HepG2 (cell line): ENCODE results near the gene ZFPM1. TPM values are rescaled to one million over a fixed set of nuclear protein-coding genes. Genes with fewer than 3 reads are reported as not detected.

ENCODE experiments used
- CBX1 ChIP-seq: IDR thresholded peaks from one replicate; pipeline ENCODE4 v1.6.1; 2016; ENCODE audit warnings: antibody characterized with exemption, low read depth
- E2F1 ChIP-seq: sonication (generic); formaldehyde crosslinking; IDR thresholded peaks from 2 replicates; pipeline ENCODE4 v1.5.0; 2020; ENCODE audit warnings: missing genetic modification reagents
- HNF1B ChIP-seq: sonication (generic); formaldehyde crosslinking; IDR thresholded peaks from 2 replicates; pipeline ENCODE4 v1.5.1; 2020; ENCODE audit warnings: mild to moderate bottlenecking, moderate library complexity, missing genetic modification reagents
- PHF20 ChIP-seq: sonication (generic); formaldehyde crosslinking; IDR thresholded peaks from 2 replicates; pipeline ENCODE4 v1.5.0; 2020; ENCODE audit warnings: mild to moderate bottlenecking, missing genetic modification reagents
- PLSCR1 ChIP-seq: sonication (generic); formaldehyde crosslinking; IDR thresholded peaks from 2 replicates; pipeline ENCODE4 v1.5.0; 2020; ENCODE audit warnings: missing genetic modification reagents, mild to moderate bottlenecking, borderline replicate concordance
- TARDBP ChIP-seq: sonication (generic); formaldehyde crosslinking; IDR thresholded peaks from 2 replicates; pipeline ENCODE4 v1.8.0; 2022; ENCODE audit warnings: mild to moderate bottlenecking, missing genetic modification reagents
- TBX3 ChIP-seq: fragments of 450-650 bp; IDR thresholded peaks from 2 replicates; pipeline ENCODE4 v1.6.1; 2017; ENCODE audit warnings: antibody characterized with exemption, mild to moderate bottlenecking, inconsistent platforms, borderline replicate concordance
- TEAD3 ChIP-seq: optimal IDR thresholded peaks from 2 replicates; pipeline ENCODE3; 2016; ENCODE audit warnings: borderline replicate concordance
- ZBTB38 ChIP-seq: sonication (generic); formaldehyde crosslinking; IDR thresholded peaks from 2 replicates; pipeline ENCODE4 v1.5.1; 2020; ENCODE audit warnings: mild to moderate bottlenecking, missing genetic modification reagents
- ZNF124 ChIP-seq: sonication (generic); formaldehyde crosslinking; IDR thresholded peaks from 2 replicates; pipeline ENCODE4 v1.4.0; 2020; ENCODE audit warnings: missing genetic modification reagents
- ZNF180 ChIP-seq: sonication (generic); formaldehyde crosslinking; IDR thresholded peaks from 2 replicates; pipeline ENCODE4 v1.4.0; 2020; ENCODE audit warnings: low read depth, missing genetic modification reagents, borderline replicate concordance
- ZNF577 ChIP-seq: sonication (generic); formaldehyde crosslinking; IDR thresholded peaks from 2 replicates; pipeline ENCODE4 v1.4.0; 2020; ENCODE audit warnings: mild to moderate bottlenecking, low read depth, missing genetic modification reagents, borderline replicate concordance
- polyA plus RNA-seq, 8 experiments: library from polyadenylated mRNA; depleted of rRNA in 3 of 8; stranded (reverse) in 7 of 8; unstranded in 1 of 8; fragments of >200 nt; fragmentation: Illumina TruSeq in 4 of 8; extraction: Trizol in 4 of 8; gene quantifications; 2 replicates each; pipeline versions ENCODE4 v1.2.1 to v1.2.3, GENCODE V29; 2011 to 2016; ENCODE audit warnings: low read depth in 4 of 8, missing spikeins in 1 of 8, mixed read lengths in 1 of 8; ENCODE audit not compliant: insufficient read depth in 1 of 8
- total RNA-seq, 5 experiments: library from RNA; depleted of rRNA; stranded (reverse); fragments of >200 nt; fragmentation: Illumina TruSeq; extraction: Trizol; gene quantifications; 2 replicates each; pipeline ENCODE4 v1.2.3, GENCODE V29; 2016; ENCODE audit warnings: low read depth in 1 of 5
- TF ChIP-seq, protein P1 (sequence below): IDR thresholded peaks from 2 replicates; pipeline ENCODE4 v1.6.1; 2016; ENCODE audit warnings: low read depth, missing genetic modification reagents, missing compliant biosample characterization
- TF ChIP-seq, protein P2 (sequence below): sonication (generic); formaldehyde crosslinking; IDR thresholded peaks from 2 replicates; pipeline ENCODE4 v1.5.1; 2020; ENCODE audit warnings: missing genetic modification reagents, mild to moderate bottlenecking, borderline replicate concordance

The ZFPM1 gene
- total and polyA plus RNA-seq, 2 of the 13 experiments (the other 11 are each of a cell fraction or from before 2014, with no cell fraction given), result 1.3 to 3.8 TPM

- TF ChIP-seq, protein P1, sequence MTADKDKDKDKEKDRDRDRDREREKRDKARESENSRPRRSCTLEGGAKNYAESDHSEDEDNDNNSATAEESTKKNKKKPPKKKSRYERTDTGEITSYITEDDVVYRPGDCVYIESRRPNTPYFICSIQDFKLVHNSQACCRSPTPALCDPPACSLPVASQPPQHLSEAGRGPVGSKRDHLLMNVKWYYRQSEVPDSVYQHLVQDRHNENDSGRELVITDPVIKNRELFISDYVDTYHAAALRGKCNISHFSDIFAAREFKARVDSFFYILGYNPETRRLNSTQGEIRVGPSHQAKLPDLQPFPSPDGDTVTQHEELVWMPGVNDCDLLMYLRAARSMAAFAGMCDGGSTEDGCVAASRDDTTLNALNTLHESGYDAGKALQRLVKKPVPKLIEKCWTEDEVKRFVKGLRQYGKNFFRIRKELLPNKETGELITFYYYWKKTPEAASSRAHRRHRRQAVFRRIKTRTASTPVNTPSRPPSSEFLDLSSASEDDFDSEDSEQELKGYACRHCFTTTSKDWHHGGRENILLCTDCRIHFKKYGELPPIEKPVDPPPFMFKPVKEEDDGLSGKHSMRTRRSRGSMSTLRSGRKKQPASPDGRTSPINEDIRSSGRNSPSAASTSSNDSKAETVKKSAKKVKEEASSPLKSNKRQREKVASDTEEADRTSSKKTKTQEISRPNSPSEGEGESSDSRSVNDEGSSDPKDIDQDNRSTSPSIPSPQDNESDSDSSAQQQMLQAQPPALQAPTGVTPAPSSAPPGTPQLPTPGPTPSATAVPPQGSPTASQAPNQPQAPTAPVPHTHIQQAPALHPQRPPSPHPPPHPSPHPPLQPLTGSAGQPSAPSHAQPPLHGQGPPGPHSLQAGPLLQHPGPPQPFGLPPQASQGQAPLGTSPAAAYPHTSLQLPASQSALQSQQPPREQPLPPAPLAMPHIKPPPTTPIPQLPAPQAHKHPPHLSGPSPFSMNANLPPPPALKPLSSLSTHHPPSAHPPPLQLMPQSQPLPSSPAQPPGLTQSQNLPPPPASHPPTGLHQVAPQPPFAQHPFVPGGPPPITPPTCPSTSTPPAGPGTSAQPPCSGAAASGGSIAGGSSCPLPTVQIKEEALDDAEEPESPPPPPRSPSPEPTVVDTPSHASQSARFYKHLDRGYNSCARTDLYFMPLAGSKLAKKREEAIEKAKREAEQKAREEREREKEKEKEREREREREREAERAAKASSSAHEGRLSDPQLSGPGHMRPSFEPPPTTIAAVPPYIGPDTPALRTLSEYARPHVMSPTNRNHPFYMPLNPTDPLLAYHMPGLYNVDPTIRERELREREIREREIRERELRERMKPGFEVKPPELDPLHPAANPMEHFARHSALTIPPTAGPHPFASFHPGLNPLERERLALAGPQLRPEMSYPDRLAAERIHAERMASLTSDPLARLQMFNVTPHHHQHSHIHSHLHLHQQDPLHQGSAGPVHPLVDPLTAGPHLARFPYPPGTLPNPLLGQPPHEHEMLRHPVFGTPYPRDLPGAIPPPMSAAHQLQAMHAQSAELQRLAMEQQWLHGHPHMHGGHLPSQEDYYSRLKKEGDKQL (CRISPR knock-in tag), result peak; percentile 32; the same call in 1 of the 2 replicates
- TF ChIP-seq TARDBP (peak; percentile 62; the same call in 1 of the 2 replicates), TEAD3 (CRISPR knock-in tag) (peak; percentile 56), HNF1B (CRISPR knock-in tag) (peak; percentile 40; the same call in 1 of the 2 replicates), E2F1 (CRISPR knock-in tag) (peak; percentile 92; the same call in 1 of the 2 replicates), PHF20 (CRISPR knock-in tag) (peak; percentile 98), ZBTB38 (CRISPR knock-in tag) (peak; percentile 44; the same call in 1 of the 2 replicates), TBX3 (no peak), ZNF577 (CRISPR knock-in tag) (no peak), PLSCR1 (CRISPR knock-in tag) (no peak), ZNF180 (no peak), CBX1 (peak; percentile 54), ZNF124 (CRISPR knock-in tag) (peak; percentile 25; the same call in 1 of the 2 replicates)
- TF ChIP-seq, protein P2, sequence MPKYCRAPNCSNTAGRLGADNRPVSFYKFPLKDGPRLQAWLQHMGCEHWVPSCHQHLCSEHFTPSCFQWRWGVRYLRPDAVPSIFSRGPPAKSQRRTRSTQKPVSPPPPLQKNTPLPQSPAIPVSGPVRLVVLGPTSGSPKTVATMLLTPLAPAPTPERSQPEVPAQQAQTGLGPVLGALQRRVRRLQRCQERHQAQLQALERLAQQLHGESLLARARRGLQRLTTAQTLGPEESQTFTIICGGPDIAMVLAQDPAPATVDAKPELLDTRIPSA (CRISPR knock-in tag), result peak; percentile 91; the same call in 1 of the 2 replicates
Observed at GRCh38 chr16:88569985-88570690, 117.1 kb downstream of the ZFPM1 start, which contains the start of gene ZC3H18 (continued).
